HCEC 1CT (cell line): Measurements from ENCODE around the gene CYGB.

Experiments used
- DNase-seq: peaks from one replicate; pipeline ENCODE4 v3.0.0-alpha.2; 2017

CYGB gene

GRCh38 chr17:76537578-76538280 is at the start of gene CYGB:
TSS of gene CYGB (minus strand) at chr17:76537709. CDS start at chr17:76537542, 167 bp downstream.
- no peak for DNase-seq

GRCh38 chr17:76586741-76587487 is 49.4 kb upstream of the CYGB start:
- DNase-seq = no peak

DNA sequence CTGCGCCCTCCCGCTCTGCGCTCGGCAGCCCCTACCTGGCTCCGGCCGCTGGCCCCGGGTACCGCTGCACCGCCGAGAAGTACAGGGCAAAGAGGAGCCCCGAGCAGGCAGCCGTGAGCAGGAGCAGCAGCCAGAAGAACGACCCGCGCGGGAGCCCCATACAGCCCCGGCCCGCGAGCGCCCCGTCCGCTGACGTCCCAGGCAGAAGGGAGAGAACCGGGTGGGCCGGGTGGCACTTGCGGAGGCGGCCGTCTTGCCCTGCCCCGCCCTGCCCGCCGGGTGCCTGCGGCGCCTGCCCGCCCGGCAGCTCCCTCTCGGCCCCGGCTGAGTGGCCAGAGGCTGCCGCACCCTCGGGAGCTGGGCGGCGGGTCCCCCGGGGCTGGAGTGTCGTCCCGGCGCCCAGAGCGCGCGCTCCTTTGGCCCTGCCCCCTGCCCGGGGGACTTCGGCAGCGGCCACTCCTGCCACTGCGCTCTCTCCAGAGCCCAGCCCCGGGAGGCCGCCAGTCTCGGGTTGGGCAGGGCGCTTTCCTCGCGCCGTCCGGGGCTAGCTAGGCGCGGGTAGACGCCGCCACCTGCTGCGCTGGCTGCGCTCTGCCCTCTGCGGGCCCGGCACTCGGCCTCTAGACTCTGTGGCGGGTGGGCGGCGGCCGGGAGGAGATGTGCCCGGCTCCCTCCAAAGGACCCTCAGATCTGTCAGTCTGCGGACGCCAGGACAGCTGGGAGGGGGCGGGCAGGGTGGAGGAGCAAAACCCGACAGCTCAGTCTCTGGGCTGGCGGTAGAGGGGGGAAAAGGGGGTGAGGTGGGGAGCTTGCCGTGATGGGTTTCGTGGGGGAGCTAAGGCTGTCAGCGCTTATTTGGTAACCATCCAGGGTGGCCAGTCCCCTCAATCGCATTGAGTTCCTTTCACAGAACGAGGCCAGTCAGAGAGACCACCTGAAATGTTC is 48.4 kb upstream of the CYGB start, which contains the start of gene ST6GALNAC2:
Gene ST6GALNAC2, minus strand, starts transcription at position 212 of the 945 bp plus-strand sequence. Its CDS starts 52 bp downstream, at position 160.
- DNase-seq = peak; percentile 23

- peak; percentile 16 for DNase-seq
Observed at GRCh38 chr17:76585033-76585648, 47.6 kb upstream of the CYGB start.

GRCh38 chr17:76584427-76585032 is 47.0 kb upstream of the CYGB start:
- no peak for DNase-seq

- DNase-seq = no peak
Observed at GRCh38 chr17:76582660-76583059, 45.2 kb upstream of the CYGB start.

DNA sequence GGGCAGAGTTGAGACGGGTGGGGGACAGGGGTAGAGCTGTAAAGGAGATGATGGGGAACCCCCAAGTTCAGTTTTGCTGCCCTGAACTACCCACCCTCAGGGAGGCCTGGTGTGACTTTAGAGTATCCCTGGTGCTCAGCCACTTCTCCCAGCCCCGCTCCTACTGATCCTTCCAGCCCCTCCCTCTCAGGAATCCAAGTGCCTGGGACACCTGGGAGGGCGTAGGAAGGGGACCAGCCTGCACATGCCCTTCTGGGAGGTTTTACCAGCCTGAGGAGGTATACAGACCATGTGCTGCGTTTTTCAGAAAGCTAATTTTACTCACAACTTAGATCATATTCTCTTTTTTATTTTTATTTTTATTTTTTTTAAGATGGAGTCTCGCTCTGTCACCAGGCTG is 44.0 kb upstream of the CYGB start:
- no peak for DNase-seq

GRCh38 chr17:76579281-76579680 is 41.8 kb upstream of the CYGB start:
- DNase-seq = no peak

- peak; percentile 38 for DNase-seq
Observed at GRCh38 chr17:76578376-76578775, 40.9 kb upstream of the CYGB start.

DNA sequence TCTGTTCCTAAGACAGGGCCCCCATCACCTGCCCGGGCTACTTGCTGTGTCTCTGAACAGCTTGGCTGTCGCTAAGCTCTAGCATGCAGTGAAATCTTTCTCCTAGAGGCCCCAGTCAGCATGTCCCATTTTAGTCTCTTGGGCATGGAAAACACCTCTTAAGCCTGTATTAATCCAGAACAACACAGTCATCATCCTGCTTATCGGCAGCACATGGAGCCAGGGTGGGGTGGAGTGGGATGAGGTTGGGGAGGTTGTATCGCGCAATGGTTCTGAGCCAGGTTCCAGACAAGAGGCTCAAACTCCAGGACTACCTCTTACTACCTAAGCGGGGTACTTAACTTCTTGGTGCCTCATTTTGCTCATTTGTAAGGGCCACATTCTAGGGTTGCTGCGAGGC is 40.4 kb upstream of the CYGB start:
- no peak for DNase-seq

GRCh38 chr17:76576189-76576588 is 38.7 kb upstream of the CYGB start:
- no peak for DNase-seq

DNA sequence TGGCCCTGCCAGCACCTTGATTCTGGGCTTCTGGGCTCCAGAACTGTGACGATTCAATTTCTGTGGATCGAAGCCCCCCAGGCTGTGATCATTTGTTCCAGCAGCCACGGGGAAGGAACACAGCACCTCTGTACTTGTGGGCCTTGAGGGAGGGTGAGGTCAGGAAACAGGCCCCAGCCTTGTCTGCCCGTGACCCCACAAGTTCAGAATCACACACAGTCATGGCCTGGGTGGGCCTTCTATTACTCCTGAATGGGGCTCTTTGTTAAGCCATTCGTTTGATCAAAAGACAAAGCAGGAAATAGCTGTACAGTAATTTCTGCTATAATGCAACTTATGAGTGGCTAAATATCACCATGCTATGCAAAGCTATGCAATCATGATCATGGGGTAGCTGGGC is 38.1 kb upstream of the CYGB start:
- no peak for DNase-seq

DNA sequence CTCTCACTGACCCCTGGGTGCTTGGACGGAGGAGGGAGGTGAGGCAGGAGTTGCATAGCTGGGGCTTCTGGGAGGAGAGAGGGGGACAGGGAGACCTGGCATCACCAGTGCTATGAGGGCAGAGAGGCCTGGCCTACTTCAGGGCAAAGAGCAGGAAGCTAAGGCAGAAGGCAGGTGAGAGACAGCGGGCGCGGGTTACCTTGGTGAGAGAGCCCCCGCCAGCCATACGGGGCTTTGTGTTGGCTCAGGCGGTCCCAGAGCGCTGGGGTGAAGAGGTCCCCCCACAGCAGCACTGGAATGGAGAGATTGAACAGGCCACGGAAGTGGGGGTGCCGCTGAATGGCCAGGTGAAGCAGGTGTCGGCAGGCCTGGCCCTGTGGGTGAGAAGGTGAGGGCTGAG is 36.7 kb upstream of the CYGB start:
- no peak for DNase-seq

DNA sequence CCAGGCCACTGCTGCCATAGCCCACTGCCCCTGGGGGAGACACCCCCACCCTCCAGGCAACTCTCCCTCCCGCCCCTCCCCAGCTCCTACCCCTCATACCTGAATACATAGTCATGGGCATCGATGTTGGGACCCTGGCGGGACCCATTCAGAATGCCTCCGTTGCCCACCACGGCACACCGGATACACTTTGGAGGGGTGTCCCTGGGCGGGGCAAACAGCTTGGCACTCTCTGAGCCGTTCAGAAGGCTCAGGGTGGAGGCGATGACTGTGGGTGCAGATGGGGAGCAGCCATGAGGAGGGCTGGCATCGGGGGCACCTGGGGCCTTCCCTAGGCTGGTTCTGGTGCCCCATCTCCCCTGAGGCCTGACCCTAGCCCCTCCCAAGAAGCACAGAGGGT is 35.6 kb upstream of the CYGB start:
- DNase-seq = no peak

GRCh38 chr17:76572201-76572910 is 34.8 kb upstream of the CYGB start:
- no peak for DNase-seq

DNA sequence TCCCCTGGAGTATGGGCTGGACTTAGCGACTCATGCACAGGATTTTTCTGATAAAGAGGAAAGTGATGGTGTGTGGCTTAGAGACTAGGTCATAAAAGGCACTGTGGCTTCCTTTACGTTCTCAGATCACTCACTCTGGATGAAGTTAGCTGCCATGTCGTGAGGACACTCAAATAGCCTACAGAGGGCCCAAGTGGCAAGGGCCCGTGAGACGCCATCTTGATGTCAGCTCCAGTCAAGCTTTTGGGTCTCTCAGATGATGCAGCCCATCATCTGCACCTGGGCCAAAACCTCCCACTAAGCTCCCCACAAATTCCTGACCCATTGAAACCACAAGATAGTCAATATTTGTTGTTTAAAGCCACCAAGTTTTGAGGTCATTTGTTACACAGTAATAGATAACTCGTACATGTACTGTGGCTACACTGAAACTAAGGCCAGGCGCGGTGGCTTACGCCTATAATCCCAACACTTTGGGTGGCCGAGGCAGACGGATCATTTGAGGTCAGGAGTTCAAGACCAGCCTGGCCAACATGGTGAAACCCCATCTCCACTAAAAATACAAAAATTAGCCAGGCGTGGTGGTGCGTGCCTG is 33.5 kb upstream of the CYGB start:
- DNase-seq = no peak

DNA sequence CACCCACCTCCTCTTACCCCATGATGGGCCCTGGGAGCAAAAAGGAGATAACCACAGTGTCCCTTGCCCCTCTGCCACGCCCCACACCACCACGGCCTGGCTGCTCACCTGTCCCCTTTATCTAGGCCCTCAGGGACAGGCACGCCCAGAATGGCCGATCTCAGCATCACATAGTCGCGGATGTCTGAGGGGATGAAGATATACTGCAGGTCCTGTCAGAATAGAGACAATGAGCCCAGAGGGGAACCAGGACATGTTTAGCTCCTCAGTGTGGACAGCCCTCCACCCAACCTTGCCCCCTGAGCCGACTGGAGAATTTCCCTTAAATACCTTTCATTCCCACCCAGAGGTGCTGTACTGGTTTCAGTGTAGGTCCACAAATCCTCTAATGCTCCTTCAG is 32.9 kb upstream of the CYGB start:
- DNase-seq = no peak

DNA sequence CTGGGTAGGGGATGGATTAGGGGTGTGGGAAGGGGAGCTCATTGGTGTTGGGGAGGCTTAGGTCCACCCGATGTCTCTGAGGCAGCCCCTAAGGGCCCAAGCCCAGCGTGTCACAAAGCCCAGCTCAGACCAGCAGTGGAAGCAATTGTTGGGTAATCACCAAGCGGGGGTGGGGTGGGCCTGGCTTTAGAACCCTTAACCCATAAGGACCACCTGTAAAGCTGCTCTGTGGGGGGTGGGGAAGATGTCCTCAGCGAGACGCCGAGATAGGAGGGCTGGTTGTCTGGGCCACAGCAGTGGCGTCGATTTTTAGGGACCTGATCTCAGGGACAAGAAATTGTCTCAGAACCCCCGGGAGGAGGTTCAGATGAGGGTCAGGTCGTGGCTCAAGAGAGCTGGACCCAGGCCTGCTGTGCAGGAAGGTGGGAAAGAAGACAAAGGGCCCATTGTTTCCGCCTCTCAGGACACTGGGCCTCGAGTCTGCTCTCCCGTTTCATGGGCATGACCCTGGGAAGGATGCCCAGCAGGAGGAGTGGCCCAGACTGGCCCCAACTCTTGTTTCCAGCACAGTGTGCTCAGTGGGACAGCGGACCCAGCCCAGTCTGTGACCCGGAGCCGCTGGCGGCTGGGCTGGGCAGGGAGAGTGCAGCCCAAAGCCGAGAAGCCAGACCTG is 32.2 kb upstream of the CYGB start:
- DNase-seq = no peak

DNA sequence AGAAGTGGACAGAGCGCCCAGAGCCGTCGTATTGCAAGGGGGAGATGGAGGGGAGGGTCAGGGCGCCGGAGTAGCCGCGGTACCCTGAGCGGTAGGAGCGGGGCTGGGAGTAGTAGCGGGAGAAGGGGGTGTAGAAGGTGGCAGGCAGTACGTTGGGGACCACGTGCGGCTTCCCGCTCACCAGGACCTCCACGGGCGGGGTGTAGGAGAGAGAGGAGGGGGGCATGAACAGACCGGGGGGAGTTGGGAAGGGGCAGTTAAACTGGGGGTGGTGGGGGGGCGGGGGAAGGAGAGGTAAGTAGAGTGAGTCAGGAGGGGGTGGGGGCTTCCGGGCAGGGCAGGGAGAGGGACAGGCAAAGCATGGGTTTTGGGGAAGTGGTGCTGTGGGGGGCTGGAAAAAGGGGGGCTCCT is 31.3 kb upstream of the CYGB start:
- DNase-seq = no peak

- no peak for DNase-seq
Observed at GRCh38 chr17:76567634-76568432, 30.3 kb upstream of the CYGB start.
